Stimulated activated effector memory CD8-positive, alpha-beta T cell treated with anti-CD3 and anti-CD28 coated beads, Interleukin-12 subunit alpha, Interleukin-12 subunit beta, amount 100 ng/mL, for 72 hours (primary cell): Measurements from ENCODE around the gene STRN3.
"Not testable (repeated sequence)": the region's sequence is repeated elsewhere in the genome, so short reads cannot be mapped to it uniquely, and the experiment has no call there.

ENCODE experiments used
- ATAC-seq: fragments of 150-1000 bp; cut with Tn5 transposase; 2 replicates; pipeline ENCODE4 v1.10.0; 2021
- DNase-seq, 2 donors: peaks; one replicate each; pipeline ENCODE4 v3.0.0; 2021 to 2022; ENCODE audit warnings: low spot score in 2 of 2
- H3K27ac Mint-ChIP-seq: one replicate; pipeline ENCODE4 v1.8.0; 2022; ENCODE audit warnings: mild to moderate bottlenecking, mixed read lengths
- H3K36me3 Mint-ChIP-seq: one replicate; pipeline ENCODE4 v1.8.0; 2022; ENCODE audit warnings: mild to moderate bottlenecking, mixed read lengths
- H3K4me1 Mint-ChIP-seq: one replicate; pipeline ENCODE4 v1.8.0; 2022; ENCODE audit warnings: mixed read lengths
- H3K4me3 Mint-ChIP-seq: one replicate; pipeline ENCODE4 v1.8.0; 2022; ENCODE audit warnings: mild to moderate bottlenecking, mixed read lengths
- H3K9me3 Mint-ChIP-seq: one replicate; pipeline ENCODE4 v1.8.0; 2022; ENCODE audit warnings: mixed read lengths

The STRN3 gene

GRCh38 chr14:30972882-30973582 is 53.1 kb downstream of the STRN3 start:
- Mint-ChIP-seq H3K4me3 (no peak overlapping the region), H3K36me3 (peaks cover 6% of the 10 kb centered on the region), H3K4me1 (peaks cover 52% of the 10 kb centered on the region), H3K9me3 (no peaks in the 10 kb centered on the region), H3K27ac (peak overlapping the region; percentile 29)
- DNase-seq = no peak
- ATAC-seq = no peak

- not testable (repeated sequence) for H3K27ac Mint-ChIP-seq
Measured at GRCh38 chr14:30972036-30972732, 54.0 kb downstream of the STRN3 start.

GRCh38 chr14:30971586-30971985 is 54.6 kb downstream of the STRN3 start:
- Mint-ChIP-seq H3K27ac (no peak overlapping the region), H3K4me3 (no peak overlapping the region), H3K9me3 (peaks cover 2% of the 10 kb centered on the region), H3K36me3 (no peaks in the 10 kb centered on the region), H3K4me1 (peaks cover 52% of the 10 kb centered on the region)
- ATAC-seq (no peak), DNase-seq (no peak)

More at GRCh38 chr14:30972036-30972732, 54.0 kb downstream of the STRN3 start:
- not testable (repeated sequence) for H3K36me3 Mint-ChIP-seq, H3K4me3 Mint-ChIP-seq, ATAC-seq, DNase-seq, H3K9me3 Mint-ChIP-seq
- peaks cover 52% of the 10 kb centered on the region for H3K4me1 Mint-ChIP-seq

GRCh38 chr14:30969796-30970195 is 56.4 kb downstream of the STRN3 start:
- H3K4me1 Mint-ChIP-seq = peaks cover 50% of the 10 kb centered on the region
- H3K36me3 Mint-ChIP-seq = peaks cover 10% of the 10 kb centered on the region
- H3K27ac Mint-ChIP-seq, H3K4me3 Mint-ChIP-seq, DNase-seq, H3K9me3 Mint-ChIP-seq: not testable (repeated sequence)
- peak; percentile 86 for ATAC-seq

- not testable (repeated sequence) for H3K9me3 Mint-ChIP-seq, H3K27ac Mint-ChIP-seq, ATAC-seq, DNase-seq, H3K4me3 Mint-ChIP-seq
- Mint-ChIP-seq H3K36me3 (peaks cover 16% of the 10 kb centered on the region), H3K4me1 (peaks cover 49% of the 10 kb centered on the region)
Measured at GRCh38 chr14:30967364-30968098, 58.6 kb downstream of the STRN3 start.

GRCh38 chr14:30966415-30967363 is 59.5 kb downstream of the STRN3 start:
- no peak for DNase-seq
- no peak for ATAC-seq
- peaks cover 42% of the 10 kb centered on the region for H3K4me1 Mint-ChIP-seq
- peaks cover 7% of the 10 kb centered on the region for H3K9me3 Mint-ChIP-seq
- H3K36me3 Mint-ChIP-seq = peaks cover 16% of the 10 kb centered on the region
- H3K4me3 Mint-ChIP-seq = no peak overlapping the region
- no peak overlapping the region for H3K27ac Mint-ChIP-seq

GRCh38 chr14:30965861-30966260 is 60.3 kb downstream of the STRN3 start:
- not testable (repeated sequence) for H3K9me3 Mint-ChIP-seq, H3K27ac Mint-ChIP-seq, H3K4me3 Mint-ChIP-seq, DNase-seq, ATAC-seq
- H3K36me3 Mint-ChIP-seq = peaks cover 16% of the 10 kb centered on the region
- peaks cover 35% of the 10 kb centered on the region for H3K4me1 Mint-ChIP-seq

GRCh38 chr14:30962537-30962936 is 63.6 kb downstream of the STRN3 start:
- not testable (repeated sequence) for H3K4me3 Mint-ChIP-seq, H3K27ac Mint-ChIP-seq, ATAC-seq, H3K9me3 Mint-ChIP-seq, DNase-seq
- Mint-ChIP-seq H3K4me1 (peaks cover 43% of the 10 kb centered on the region), H3K36me3 (peaks cover 28% of the 10 kb centered on the region)

GRCh38 chr14:30961330-30961729 is 64.8 kb downstream of the STRN3 start:
- Mint-ChIP-seq H3K27ac (no peak overlapping the region), H3K36me3 (peaks cover 37% of the 10 kb centered on the region), H3K4me3 (no peak overlapping the region), H3K4me1 (peaks cover 49% of the 10 kb centered on the region), H3K9me3 (peaks cover 4% of the 10 kb centered on the region)
- ATAC-seq (no peak), DNase-seq (no peak)

GRCh38 chr14:30960216-30960615 is 66.0 kb downstream of the STRN3 start:
- Mint-ChIP-seq H3K4me3 (no peak overlapping the region), H3K4me1 (peaks cover 41% of the 10 kb centered on the region), H3K36me3 (peaks cover 39% of the 10 kb centered on the region), H3K27ac (no peak overlapping the region), H3K9me3 (no peaks in the 10 kb centered on the region)
- DNase-seq = no peak
- no peak for ATAC-seq

GRCh38 chr14:30958555-30959407 is 67.4 kb downstream of the STRN3 start:
- no peak overlapping the region for H3K27ac Mint-ChIP-seq
- peaks cover 38% of the 10 kb centered on the region for H3K4me1 Mint-ChIP-seq
- no peaks in the 10 kb centered on the region for H3K9me3 Mint-ChIP-seq
- ATAC-seq = no peak
- H3K4me3 Mint-ChIP-seq = no peak overlapping the region
- no peak for DNase-seq
- H3K36me3 Mint-ChIP-seq = peaks cover 45% of the 10 kb centered on the region

GRCh38 chr14:30957813-30958370 is 68.3 kb downstream of the STRN3 start:
- H3K27ac Mint-ChIP-seq = no peak overlapping the region
- peaks cover 54% of the 10 kb centered on the region for H3K36me3 Mint-ChIP-seq
- H3K9me3 Mint-ChIP-seq = no peaks in the 10 kb centered on the region
- H3K4me3 Mint-ChIP-seq = no peak overlapping the region
- ATAC-seq = no peak
- DNase-seq = no peak
- peaks cover 31% of the 10 kb centered on the region for H3K4me1 Mint-ChIP-seq

GRCh38 chr14:30949651-30950050 is 76.5 kb downstream of the STRN3 start:
- no peak overlapping the region for H3K4me3 Mint-ChIP-seq
- no peak for ATAC-seq
- no peaks in the 10 kb centered on the region for H3K9me3 Mint-ChIP-seq
- no peaks in the 10 kb centered on the region for H3K4me1 Mint-ChIP-seq
- DNase-seq = no peak
- peaks cover 97% of the 10 kb centered on the region for H3K36me3 Mint-ChIP-seq
- H3K27ac Mint-ChIP-seq = no peak overlapping the region

- Mint-ChIP-seq H3K4me3 (no peak overlapping the region), H3K4me1 (no peaks in the 10 kb centered on the region), H3K27ac (no peak overlapping the region), H3K36me3 (peaks cover 64% of the 10 kb centered on the region), H3K9me3 (no peaks in the 10 kb centered on the region)
- no peak for ATAC-seq
- no peak for DNase-seq
Measured at GRCh38 chr14:30943694-30944093, 82.5 kb downstream of the STRN3 start.
